Left colon (tissue), 2 donors: ENCODE results near the gene CRTAP. TPM values are rescaled to one million over a fixed set of nuclear protein-coding genes. Genes with fewer than 3 reads are reported as not detected.
A peak's percentile ranks its signal among the peaks of the same experiment; 100 is the strongest.
"Not testable (repeated sequence)": the region's sequence is repeated elsewhere in the genome, so short reads cannot be mapped to it uniquely, and the experiment has no call there.

ENCODE experiments used
- ATAC-seq: fragments of 200-7000 bp; cut with Tn5 transposase; one replicate; pipeline ENCODE4 v1.9.1; 2020; ENCODE audit warnings: mild to moderate bottlenecking, moderate library complexity
- DNase-seq, 2 donors: peaks; one replicate each; pipeline ENCODE4 v3.0.0-alpha.2; 2020
- intact Hi-C, 2 donors: fragments of 100-400 bp; cut with DNase I in 1 of 2; cut with micrococcal nuclease in 1 of 2; formaldehyde crosslinking; loops; one replicate each; pipeline versions ENCODE4 v1.11.2 to v1.14.0; 2022; cut with DNase I, micrococcal nuclease
- total RNA-seq, 2 donors: library from RNA; stranded (reverse); fragmentation: NEBNext Ultra II Directional; extraction: Animal tissue kit (Norgen Biotek cat#: 25700); gene quantifications; one replicate each; pipeline ENCODE4 v1.2.1, GENCODE V29; 2021
- donor health status: DM: no; HTN: no; CAD: no.
- donor health status: DM: yes; HTN: yes; CAD: no.

CRTAP gene
- total RNA-seq, 2 donors from 2014 or later = 63.5 to 114 TPM

- intact Hi-C loops = loop anchor here (5.0 kb wide), 1 partner anchor 241 kb away; no protein-coding TSS in a partner anchor
- DNase-seq (peak in 1 of 2 donors; percentile 34), ATAC-seq (peak; percentile 73)
Observed at GRCh38 chr3:33131331-33132018, 17.7 kb downstream of the CRTAP start.

GRCh38 chr3:33132019-33132360 lies 18.2 kb downstream of the CRTAP start:
- intact Hi-C loops = loop anchor here (5.0 kb wide), 1 partner anchor 240 kb away; no protein-coding TSS in a partner anchor
- ATAC-seq (no peak), DNase-seq (no peak)

- no peak for DNase-seq
- intact Hi-C loops = loop anchor here (5.0 kb wide), 1 partner anchor 238 kb away; no protein-coding TSS in a partner anchor
- ATAC-seq = no peak
Observed at GRCh38 chr3:33134026-33134625, 20.3 kb downstream of the CRTAP start.

- DNase-seq = no peak
- no peak for ATAC-seq
- intact Hi-C loops = no loop called here
Observed at GRCh38 chr3:33137691-33138090, 23.9 kb downstream of the CRTAP start.

GRCh38 chr3:33139006-33139623 lies 25.3 kb downstream of the CRTAP start:
- ATAC-seq, DNase-seq, intact Hi-C loops: not testable (repeated sequence)

GRCh38 chr3:33139996-33140395 lies 26.2 kb downstream of the CRTAP start:
- ATAC-seq (no peak), DNase-seq (no peak)
- intact Hi-C loops = no loop called here

GRCh38 chr3:33141006-33141405 lies 27.2 kb downstream of the CRTAP start:
- no peak for DNase-seq
- intact Hi-C loops = no loop called here

GRCh38 chr3:33144433-33144832 lies 30.6 kb downstream of the CRTAP start:
- ATAC-seq (no peak), DNase-seq (peak in 1 of 2 donors; percentile 24)
- intact Hi-C loops = no loop called here

More at GRCh38 chr3:33141006-33141405, 27.2 kb downstream of the CRTAP start:
- ATAC-seq = no peak

GRCh38 chr3:33145221-33145900 lies 31.5 kb downstream of the CRTAP start:
- intact Hi-C loops = no loop called here

GRCh38 chr3:33145901-33146580 lies 32.2 kb downstream of the CRTAP start:
- ATAC-seq = no peak
- no peak for DNase-seq
- intact Hi-C loops = no loop called here

More at GRCh38 chr3:33145221-33145900, 31.5 kb downstream of the CRTAP start:
- DNase-seq = no peak
- no peak for ATAC-seq

GRCh38 chr3:33146791-33147445 lies 33.1 kb downstream of the CRTAP start:
- intact Hi-C loops = no loop called here
- ATAC-seq = no peak
- no peak for DNase-seq

GRCh38 chr3:33149342-33149741 lies 35.5 kb downstream of the CRTAP start:
- ATAC-seq (no peak), DNase-seq (no peak)
- intact Hi-C loops = no loop called here

GRCh38 chr3:33152363-33153360 lies 38.8 kb downstream of the CRTAP start:
- intact Hi-C loops = no loop called here
- no peak for DNase-seq
- ATAC-seq = no peak

GRCh38 chr3:33153782-33154181 lies 40.0 kb downstream of the CRTAP start:
- intact Hi-C loops = no loop called here
- no peak for DNase-seq
- ATAC-seq = no peak

GRCh38 chr3:33155301-33155700 lies 41.5 kb downstream of the CRTAP start:
- intact Hi-C loops = no loop called here
- DNase-seq = no peak
- ATAC-seq = no peak

GRCh38 chr3:33159234-33159633 lies 45.4 kb downstream of the CRTAP start:
- DNase-seq = no peak
- ATAC-seq = no peak
- intact Hi-C loops = no loop called here

- DNase-seq = no peak
- ATAC-seq = no peak
- intact Hi-C loops = no loop called here
Observed at GRCh38 chr3:33159981-33160380, 46.2 kb downstream of the CRTAP start.
